GM12891 (cell line): ENCODE results near the gene ATF7IP2.

ENCODE experiments used
- PAX5 ChIP-seq: IDR thresholded peaks from 2 replicates; pipeline ENCODE4 v1.6.1; 2011; ENCODE audit warnings: low read length, moderate library complexity, mild to moderate bottlenecking; ENCODE audit not compliant: insufficient read depth, severe bottlenecking
- POLR2A ChIP-seq: IDR thresholded peaks from 2 replicates; pipeline ENCODE4 v1.6.1; 2011; ENCODE audit warnings: low read depth, low read length, control low read depth
- POLR2AphosphoS5 ChIP-seq: IDR thresholded peaks from 2 replicates; pipeline ENCODE4 v1.6.1; 2011; ENCODE audit warnings: low read depth, low read length, control low read depth
- POU2F2 ChIP-seq: IDR thresholded peaks from 2 replicates; pipeline ENCODE4 v1.6.1; 2011; ENCODE audit warnings: low read depth, mild to moderate bottlenecking, control low read depth, low read length, moderate library complexity
- SPI1 ChIP-seq: IDR thresholded peaks from 2 replicates; pipeline ENCODE4 v1.6.1; 2011; ENCODE audit warnings: low read depth, low read length, control low read depth
- TAF1 ChIP-seq: IDR thresholded peaks from 2 replicates; pipeline ENCODE4 v1.6.1; 2011; ENCODE audit warnings: low read depth, low read length, control low read depth

- TF ChIP-seq POLR2A, result no peak
- no peak for TF ChIP-seq POLR2AphosphoS5
- TF ChIP-seq POU2F2, result no peak
- no peak for TF ChIP-seq TAF1
- no peak for TF ChIP-seq SPI1
- TF ChIP-seq PAX5, result no peak
Measured at GRCh38 chr16:10349851-10350250, 36.0 kb upstream of the ATF7IP2 start.
